IMR-90 (cell line): ENCODE results near the gene VDR. TPM values are rescaled to one million over a fixed set of nuclear protein-coding genes. Genes with fewer than 3 reads are reported as not detected.

ENCODE experiments used
- ATAC-seq: fragments of 200-7000 bp; cut with Tn5 transposase; 2 replicates; pipeline ENCODE4 v1.9.1; 2020; ENCODE audit warnings: low read depth, mild to moderate bottlenecking, moderate library complexity
- BruUV-seq: library from RNA; stranded (reverse); fragments of 400-500 nt; replicated peaks from 2 replicates; lab custom pipeline; 2021; lab: Mats Ljungman, UMichigan
- CTCF ChIA-PET: fragments of 300-600 bp; formaldehyde crosslinking; extraction: SDS; loops from one replicate; lab custom pipeline; 2021; ENCODE audit warnings: antibody characterized with exemption; lab: Yijun Ruan, JAX
- POLR2A ChIA-PET: fragments of 300-600 bp; sonication (Branson Sonifier 250); formaldehyde crosslinking; loops from one replicate; lab custom pipeline; 2022; ENCODE audit warnings: antibody characterized with exemption; ENCODE audit not compliant: unreplicated experiment; lab: Charles Lee
- DNase-seq: peaks from one replicate; pipeline ENCODE4 v3.0.0; 2013
- H2AFZ ChIP-seq: replicated peaks from 2 replicates; pipeline ENCODE3; 2013; ENCODE audit warnings: low read length, mild to moderate bottlenecking; ENCODE audit not compliant: poor library complexity
- H2AK5ac ChIP-seq: 2 replicates; pipeline ENCODE4 v1.6.1; 2013; ENCODE audit warnings: low read depth, low read length, inconsistent platforms
- H2AK9ac ChIP-seq: replicated peaks from 2 replicates; pipeline ENCODE3; 2013; ENCODE audit warnings: mild to moderate bottlenecking, low read depth, low read length, moderate library complexity; ENCODE audit not compliant: poor library complexity
- H2BK120ac ChIP-seq: 2 replicates; pipeline ENCODE4 v1.6.1; 2013; ENCODE audit warnings: low read depth, low read length, inconsistent platforms
- H2BK15ac ChIP-seq: 3 replicates; pipeline ENCODE4 v1.6.1; 2013; ENCODE audit warnings: low read depth, low read length, inconsistent platforms
- H2BK20ac ChIP-seq: 2 replicates; pipeline ENCODE4 v1.6.1; 2013; ENCODE audit warnings: low read depth, mild to moderate bottlenecking, inconsistent platforms, low read length, moderate library complexity
- H2BK5ac ChIP-seq: 2 replicates; pipeline ENCODE4 v1.6.1; 2013; ENCODE audit warnings: mild to moderate bottlenecking, low read depth, low read length, inconsistent platforms; ENCODE audit not compliant: poor library complexity, severe bottlenecking
- H3K14ac ChIP-seq: replicated peaks from 2 replicates; pipeline ENCODE4 v1.6.1; 2013; ENCODE audit warnings: low read depth, low read length, inconsistent platforms
- H3K18ac ChIP-seq: 2 replicates; pipeline ENCODE4 v1.6.1; 2013; ENCODE audit warnings: low read depth, low read length, control low read depth
- H3K23ac ChIP-seq: 2 replicates; pipeline ENCODE4 v1.6.1; 2013; ENCODE audit warnings: low read depth, low read length, inconsistent platforms
- H3K27ac ChIP-seq: 2 replicates; pipeline ENCODE4 v1.5.1; 2013; ENCODE audit warnings: mild to moderate bottlenecking, control low read depth, low read length; ENCODE audit not compliant: insufficient read depth
- H3K27me3 ChIP-seq: 2 replicates; pipeline ENCODE4 v1.6.1; 2013; ENCODE audit warnings: low read length; ENCODE audit not compliant: control insufficient read depth, insufficient read depth
- H3K36me3 ChIP-seq: 2 replicates; pipeline ENCODE4 v1.6.1; 2013; ENCODE audit warnings: low read length, mixed read lengths; ENCODE audit not compliant: control insufficient read depth, insufficient read depth
- H3K4ac ChIP-seq: 2 replicates; pipeline ENCODE4 v1.6.1; 2013; ENCODE audit warnings: low read depth, low read length, inconsistent platforms
- H3K4me1 ChIP-seq: 2 replicates; pipeline ENCODE4 v1.6.1; 2013; ENCODE audit warnings: low read length, mixed read lengths; ENCODE audit not compliant: control insufficient read depth, insufficient read depth
- H3K4me2 ChIP-seq: 2 replicates; pipeline ENCODE4 v1.6.1; 2013; ENCODE audit warnings: low read depth, mild to moderate bottlenecking, control low read depth, low read length, moderate library complexity
- H3K4me3 ChIP-seq: 2 replicates; pipeline ENCODE4 v1.5.1; 2013; ENCODE audit warnings: low read depth, mild to moderate bottlenecking, control low read depth, low read length, moderate library complexity; ENCODE audit not compliant: insufficient read depth
- H3K56ac ChIP-seq: 2 replicates; pipeline ENCODE4 v1.6.1; 2013; ENCODE audit warnings: low read length, inconsistent platforms; ENCODE audit not compliant: insufficient read depth; ENCODE audit errors: extremely low read depth
- H3K79me1 ChIP-seq, 2 experiments: 2 replicates each; pipeline ENCODE4 v1.6.1; 2013; ENCODE audit warnings: low read length in 2 of 2, inconsistent platforms in 1 of 2, low read depth in 1 of 2
- H3K9ac ChIP-seq: 2 replicates; pipeline ENCODE4 v1.6.1; 2013; ENCODE audit warnings: low read depth, low read length, control low read depth
- H3K9me1 ChIP-seq: 2 replicates; pipeline ENCODE4 v1.6.1; 2013; ENCODE audit warnings: low read length, inconsistent platforms; ENCODE audit not compliant: insufficient read depth
- H3K9me3 ChIP-seq: 2 replicates; pipeline ENCODE4 v1.6.1; 2013; ENCODE audit warnings: low read length; ENCODE audit not compliant: control insufficient read depth, insufficient read depth
- H4K20me1 ChIP-seq: 2 replicates; pipeline ENCODE4 v1.6.1; 2013; ENCODE audit warnings: low read length, inconsistent platforms; ENCODE audit not compliant: insufficient read depth
- H4K5ac ChIP-seq: 2 replicates; pipeline ENCODE4 v1.6.1; 2013; ENCODE audit warnings: mild to moderate bottlenecking, low read depth, low read length, control low read depth
- H4K8ac ChIP-seq, 2 experiments: 2 replicates each; pipeline ENCODE4 v1.6.1; 2013; ENCODE audit warnings: low read depth in 2 of 2, low read length in 2 of 2, control low read depth in 1 of 2, inconsistent platforms in 1 of 2
- H4K91ac ChIP-seq: 2 replicates; pipeline ENCODE4 v1.6.1; 2013; ENCODE audit warnings: low read depth, low read length, inconsistent platforms; ENCODE audit not compliant: insufficient read depth
- BHLHE40 ChIP-seq: fragments of 150-350 bp; IDR thresholded peaks from 2 replicates; pipeline ENCODE4 v1.6.1; 2016; ENCODE audit warnings: mild to moderate bottlenecking, low read depth, low read length
- CEBPB ChIP-seq: IDR thresholded peaks from 2 replicates; pipeline ENCODE4 v1.6.1; 2012; ENCODE audit warnings: low read depth, low read length, improper control_type of control experiment
- MXI1 ChIP-seq: IDR thresholded peaks from 2 replicates; pipeline ENCODE4 v1.6.1; 2012; ENCODE audit warnings: low read depth, mild to moderate bottlenecking, low read length, moderate library complexity, borderline replicate concordance
- RAD21 ChIP-seq: IDR thresholded peaks from 2 replicates; pipeline ENCODE4 v1.6.1; 2012; ENCODE audit warnings: low read length, improper control_type of control experiment
- SMC3 ChIP-seq: fragments of 150-350 bp; IDR thresholded peaks from 2 replicates; pipeline ENCODE4 v1.6.1; 2016; ENCODE audit warnings: low read depth, mild to moderate bottlenecking, antibody characterized with exemption, low read length, moderate library complexity
- WGBS, 2 experiments: methylation state at CpG; one replicate each; pipeline versions ENCODE4 v1.1.5 to v1.1.7; 2013; ENCODE audit warnings: missing lambda C conversion rate in 2 of 2; ENCODE audit not compliant: insufficient read length in 1 of 2; ENCODE audit errors: extremely low coverage in 2 of 2; 5-methylcytosine and 5-hydroxymethylcytosine counted together
- dilution Hi-C: fragments of 300-500 bp; cut with HindIII; formaldehyde crosslinking; loops from one replicate; pipeline ENCODE4 v1.14.3; 2018; ENCODE audit warnings: low sequenced_read_pairs; ENCODE audit not compliant: unreplicated experiment
- in situ Hi-C: fragments of 300-500 bp; cut with MboI; formaldehyde crosslinking; loops from 3 replicates; pipeline ENCODE4 v1.14.3; 2019; ENCODE audit warnings: low sequenced_read_pairs, inconsistent platforms, mixed read lengths
- intact Hi-C: fragments of 100-400 bp; cut with micrococcal nuclease; formaldehyde crosslinking; loops from 2 replicates; pipeline ENCODE4 v1.10.0; 2022
- polyA plus RNA-seq, 3 experiments: library from polyadenylated mRNA; depleted of rRNA; stranded (reverse); fragments of >200 nt; gene quantifications; 2 replicates each; pipeline ENCODE4 v1.2.3, GENCODE V29; 2012; ENCODE audit warnings: low replicate concordance in 1 of 3
- total RNA-seq: library from RNA; depleted of rRNA; stranded (reverse); fragments of >200 nt; gene quantifications from 2 replicates; pipeline ENCODE4 v1.2.3, GENCODE V29; 2012
- TF ChIP-seq, protein P1 (sequence below): conservative IDR thresholded peaks from 2 replicates; pipeline ENCODE4 v1.5.1; 2012; ENCODE audit warnings: mild to moderate bottlenecking, low read depth, low read length, improper control_type of control experiment
- TF ChIP-seq, protein P2 (sequence below): fragments of 150-350 bp; IDR thresholded peaks from 2 replicates; pipeline ENCODE4 v1.6.1; 2016; ENCODE audit warnings: low read depth, mild to moderate bottlenecking, low read length, moderate library complexity, borderline replicate concordance

VDR gene
- total and polyA plus RNA-seq, 2 of the 4 experiments (the other 2 are of a cell fraction), result 5.4 to 8.5 TPM

DNA sequence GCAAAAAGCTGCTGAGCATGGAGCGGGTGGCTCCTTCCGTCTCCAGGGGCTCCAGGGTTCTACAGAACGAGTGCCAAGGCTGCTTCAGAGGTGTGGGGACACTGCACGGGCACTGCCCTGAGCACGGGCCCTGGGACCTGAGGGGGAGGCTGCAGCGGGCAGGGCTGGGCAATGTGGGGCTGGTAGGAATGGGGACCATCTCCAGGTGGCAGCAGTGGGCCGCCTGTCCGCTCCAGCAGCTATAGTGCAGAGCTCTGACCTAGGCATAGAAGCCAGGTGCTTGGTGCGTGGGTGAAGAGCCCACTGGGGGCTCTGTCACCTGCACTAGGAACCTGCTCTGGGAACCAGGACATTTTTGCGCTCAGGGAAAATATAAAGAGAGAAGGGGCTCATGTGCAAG lies 107.4 kb downstream of the VDR start:
- Histone ChIP-seq H2BK5ac (no peak overlapping the region), H3K27ac (no peak overlapping the region), H3K4ac (no peak overlapping the region), H4K20me1 (peaks cover 54% of the 10 kb centered on the region), H2BK20ac (no peak overlapping the region), H2AK5ac (no peak overlapping the region), H3K4me3 (no peak overlapping the region), H4K8ac (no peak overlapping the region), H2BK120ac (no peak overlapping the region), H3K27me3 (no peaks in the 10 kb centered on the region), H3K9ac (no peak overlapping the region), H3K36me3 (peaks cover 55% of the 10 kb centered on the region), H3K23ac (no peak overlapping the region), H3K79me1 (peaks cover 19 to 54% of the 10 kb centered on the region in 2 experiments), H3K18ac (no peak overlapping the region), H3K4me2 (no peak overlapping the region), H4K91ac (no peak overlapping the region), H3K9me3 (no peaks in the 10 kb centered on the region), H2BK15ac (no peak overlapping the region), H3K14ac (no peak overlapping the region), H4K5ac (no peak overlapping the region), H3K9me1 (peaks cover 9% of the 10 kb centered on the region; the same call in 1 of the 2 replicates), H3K56ac (no peak overlapping the region), H2AK9ac (no peak overlapping the region), H2AFZ (no peak overlapping the region), H3K4me1 (peaks cover 14% of the 10 kb centered on the region; the same call in 1 of the 2 replicates)
- intact Hi-C loops, result loop anchor here (1.0 kb wide), 1 partner anchor 40 kb away; no protein-coding TSS in a partner anchor
- in situ Hi-C loops, result no loop called here
- WGBS, 2 experiments, result 84% methylated on average over 6 of the region's 10 CpGs; no CpG with 5 or more reads in 1 of the 2 experiments
- BruUV-seq, result no TSS peak
- CTCF ChIA-PET, result interaction anchor here (1.0 kb wide), 1 partner anchor 40 kb away, joined by 3 read pairs; no protein-coding TSS in a partner anchor
- dilution Hi-C loops, result no loop called here
- no peak for DNase-seq
- TF ChIP-seq, protein P1, sequence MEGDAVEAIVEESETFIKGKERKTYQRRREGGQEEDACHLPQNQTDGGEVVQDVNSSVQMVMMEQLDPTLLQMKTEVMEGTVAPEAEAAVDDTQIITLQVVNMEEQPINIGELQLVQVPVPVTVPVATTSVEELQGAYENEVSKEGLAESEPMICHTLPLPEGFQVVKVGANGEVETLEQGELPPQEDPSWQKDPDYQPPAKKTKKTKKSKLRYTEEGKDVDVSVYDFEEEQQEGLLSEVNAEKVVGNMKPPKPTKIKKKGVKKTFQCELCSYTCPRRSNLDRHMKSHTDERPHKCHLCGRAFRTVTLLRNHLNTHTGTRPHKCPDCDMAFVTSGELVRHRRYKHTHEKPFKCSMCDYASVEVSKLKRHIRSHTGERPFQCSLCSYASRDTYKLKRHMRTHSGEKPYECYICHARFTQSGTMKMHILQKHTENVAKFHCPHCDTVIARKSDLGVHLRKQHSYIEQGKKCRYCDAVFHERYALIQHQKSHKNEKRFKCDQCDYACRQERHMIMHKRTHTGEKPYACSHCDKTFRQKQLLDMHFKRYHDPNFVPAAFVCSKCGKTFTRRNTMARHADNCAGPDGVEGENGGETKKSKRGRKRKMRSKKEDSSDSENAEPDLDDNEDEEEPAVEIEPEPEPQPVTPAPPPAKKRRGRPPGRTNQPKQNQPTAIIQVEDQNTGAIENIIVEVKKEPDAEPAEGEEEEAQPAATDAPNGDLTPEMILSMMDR, result peak; percentile 34
- TF ChIP-seq CEBPB (no peak), RAD21 (peak; percentile 55), MXI1 (no peak), SMC3 (peak; percentile 50), BHLHE40 (no peak)
- TF ChIP-seq, protein P2, sequence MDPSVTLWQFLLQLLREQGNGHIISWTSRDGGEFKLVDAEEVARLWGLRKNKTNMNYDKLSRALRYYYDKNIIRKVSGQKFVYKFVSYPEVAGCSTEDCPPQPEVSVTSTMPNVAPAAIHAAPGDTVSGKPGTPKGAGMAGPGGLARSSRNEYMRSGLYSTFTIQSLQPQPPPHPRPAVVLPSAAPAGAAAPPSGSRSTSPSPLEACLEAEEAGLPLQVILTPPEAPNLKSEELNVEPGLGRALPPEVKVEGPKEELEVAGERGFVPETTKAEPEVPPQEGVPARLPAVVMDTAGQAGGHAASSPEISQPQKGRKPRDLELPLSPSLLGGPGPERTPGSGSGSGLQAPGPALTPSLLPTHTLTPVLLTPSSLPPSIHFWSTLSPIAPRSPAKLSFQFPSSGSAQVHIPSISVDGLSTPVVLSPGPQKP, result no peak
- POLR2A ChIA-PET, result no interaction called here
- peak; percentile 48; the same call in 1 of the 2 replicates for ATAC-seq
